ENCODE measurements around the gene ZFYVE28.
A peak's percentile ranks its signal among the peaks of the same experiment; 100 is the strongest.
"Not testable (repeated sequence)": the region's sequence is repeated elsewhere in the genome, so short reads cannot be mapped to it uniquely, and the experiment has no call there.

The ZFYVE28 gene

GRCh38 chr4:2417765-2418649 is at the start of gene ZFYVE28:
ZFYVE28 (minus strand) TSS chr4:2418645; CDS start chr4:2418323, 322 bp downstream.
- peak in 2 of 10 donors; percentile 82 for DNase-seq

GRCh38 chr4:2465544-2465943 is 47.1 kb upstream of the ZFYVE28 start:
- not testable (repeated sequence) for DNase-seq
- intact Hi-C loops (cut with DNase I): loop anchor here (5.0 kb wide), 1 partner anchor 223 kb away; the partner anchor contains the start of genes HAUS3 and POLN

More at GRCh38 chr4:2417765-2418649, at the start of gene ZFYVE28:
- intact Hi-C loops (cut with DNase I): loop anchor here (2.0 to 5.0 kb wide), 5 partner anchors 44 to 561 kb away; partner anchors contain the start of genes FAM193A, HAUS3, LETM1 and MXD4

- intact Hi-C loops (cut with DNase I): loop anchor here (5.0 kb wide), 1 partner anchor 223 kb away; the partner anchor contains the start of genes HAUS3 and POLN
- DNase-seq: peak in 1 of 10 donors; percentile 31
Observed at GRCh38 chr4:2465032-2465431, 46.6 kb upstream of the ZFYVE28 start.

- DNase-seq: peak in 2 of 10 donors; percentile 71 to 76
- intact Hi-C loops (cut with DNase I): loop anchor here (2.0 to 5.0 kb wide), 2 partner anchors 46 to 242 kb away; partner anchors contain the start of genes CFAP99 and ZFYVE28
Observed at GRCh38 chr4:2462992-2463762, 44.7 kb upstream of the ZFYVE28 start.

- peak; percentile 41 to 96 (median 67) for DNase-seq
- intact Hi-C loops (cut with DNase I): loop anchor here (2.0 to 5.0 kb wide), 2 partner anchors 45 to 242 kb away; partner anchors contain the start of genes CFAP99 and ZFYVE28
Observed at GRCh38 chr4:2462218-2462991, 44.0 kb upstream of the ZFYVE28 start.

- peak in 2 of 10 donors; percentile 32 to 73 for DNase-seq
- intact Hi-C loops (cut with DNase I): loop anchor here (5.0 kb wide), 1 partner anchor 44 kb away; the partner anchor contains the start of genes CFAP99 and ZFYVE28
Observed at GRCh38 chr4:2461246-2461960, 43.0 kb upstream of the ZFYVE28 start.

GRCh38 chr4:2459589-2460349 is 41.3 kb upstream of the ZFYVE28 start:
- intact Hi-C loops (cut with DNase I): loop anchor here (5.0 kb wide), 1 partner anchor 42 kb away; the partner anchor contains the start of genes CFAP99 and ZFYVE28
- DNase-seq: peak in 2 of 10 donors; percentile 54 to 69

GRCh38 chr4:2458546-2459491 is 40.4 kb upstream of the ZFYVE28 start:
- intact Hi-C loops (cut with DNase I): no loop called here
- peak in 3 of 10 donors; percentile 66 to 76 (median 72) for DNase-seq

- DNase-seq: peak in 3 of 10 donors; percentile 49 to 75 (median 55)
- intact Hi-C loops (cut with DNase I): no loop called here
Observed at GRCh38 chr4:2457481-2458295, 39.2 kb upstream of the ZFYVE28 start.

- DNase-seq: peak in 3 of 10 donors; percentile 58 to 66 (median 64)
- intact Hi-C loops (cut with DNase I): no loop called here
Observed at GRCh38 chr4:2451821-2452785, 33.7 kb upstream of the ZFYVE28 start.

GRCh38 chr4:2451036-2451520 is 32.6 kb upstream of the ZFYVE28 start:
- DNase-seq: peak in 3 of 10 donors; percentile 43 to 58 (median 48)
- intact Hi-C loops (cut with DNase I): no loop called here

- intact Hi-C loops (cut with DNase I): no loop called here
- DNase-seq: peak in 3 of 10 donors; percentile 64 to 72 (median 65)
Observed at GRCh38 chr4:2450394-2451035, 32.1 kb upstream of the ZFYVE28 start.

- intact Hi-C loops (cut with DNase I): no loop called here
- DNase-seq: peak in 3 of 10 donors; percentile 29 to 57 (median 49)
Observed at GRCh38 chr4:2449511-2450392, 31.3 kb upstream of the ZFYVE28 start.

All from posterior cingulate gyrus (tissue), 11 donors.